HG03354 (cell line): ENCODE measurements around the gene RPL31.

Experiments
- ATAC-seq: cut with Tn5 transposase; IDR thresholded peaks from one replicate; pipeline ENCODE4 v1.9.1; 2021; ENCODE audit warnings: mild to moderate bottlenecking; ENCODE audit not compliant: unreplicated experiment, poor library complexity, severe bottlenecking

The RPL31 gene

GRCh38 chr2:101001691-101002561 lies at the start of gene RPL31:
RPL31 (plus strand) TSS chr2:101002289; CDS start chr2:101002702, 413 bp downstream.
- peak; percentile 98 for ATAC-seq

- no peak for ATAC-seq
Measured at GRCh38 chr2:100952512-100952911, 49.6 kb upstream of the RPL31 start.

- no peak for ATAC-seq
Measured at GRCh38 chr2:100953406-100954043, 48.6 kb upstream of the RPL31 start.

- ATAC-seq: no peak
Measured at GRCh38 chr2:100954044-100954420, 48.1 kb upstream of the RPL31 start.

DNA sequence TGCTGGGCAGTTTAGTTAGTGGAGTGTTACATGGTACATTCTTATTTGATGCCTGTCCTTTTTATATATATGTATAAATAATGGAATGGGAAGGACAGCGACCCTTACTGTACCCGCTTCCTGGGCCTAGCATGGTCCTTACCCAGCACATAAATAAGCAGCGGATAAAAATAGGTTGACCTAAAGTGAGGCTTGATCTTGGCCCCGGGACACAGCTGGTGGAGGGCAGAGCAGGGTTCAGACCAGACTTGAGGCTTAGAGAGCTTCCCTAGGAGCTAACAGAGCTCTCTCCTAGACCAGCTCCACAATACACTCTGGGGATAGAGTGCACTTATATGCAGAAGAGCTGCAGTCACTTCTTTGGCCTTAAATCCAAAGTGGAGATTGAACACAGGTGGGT lies 46.9 kb upstream of the RPL31 start:
- ATAC-seq: no peak

DNA sequence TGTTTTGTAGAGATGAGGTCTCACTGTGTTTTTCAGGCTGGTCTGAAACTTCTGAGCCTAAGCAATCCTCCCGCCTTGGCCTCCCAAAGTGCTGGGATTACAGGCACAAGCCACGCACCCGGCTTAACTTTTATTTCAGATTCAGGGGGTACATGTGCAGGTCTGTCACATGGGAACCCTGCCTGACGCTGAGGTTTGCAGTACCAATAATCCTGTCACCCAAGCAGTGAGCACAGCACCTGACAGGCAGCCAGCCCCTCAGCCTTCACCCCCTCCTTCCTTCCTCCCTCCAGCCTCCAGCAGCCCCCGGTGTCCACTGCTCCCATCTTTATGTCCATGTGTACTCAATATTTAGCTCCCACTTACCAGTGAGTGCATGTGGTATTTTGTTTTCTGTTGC lies 46.0 kb upstream of the RPL31 start:
- no peak for ATAC-seq

GRCh38 chr2:100957996-100958653 lies 44.0 kb upstream of the RPL31 start:
- ATAC-seq: no peak

GRCh38 chr2:100959225-100959880 lies 42.7 kb upstream of the RPL31 start:
- no peak for ATAC-seq

- ATAC-seq: no peak
Measured at GRCh38 chr2:100960688-100961087, 41.4 kb upstream of the RPL31 start.

DNA sequence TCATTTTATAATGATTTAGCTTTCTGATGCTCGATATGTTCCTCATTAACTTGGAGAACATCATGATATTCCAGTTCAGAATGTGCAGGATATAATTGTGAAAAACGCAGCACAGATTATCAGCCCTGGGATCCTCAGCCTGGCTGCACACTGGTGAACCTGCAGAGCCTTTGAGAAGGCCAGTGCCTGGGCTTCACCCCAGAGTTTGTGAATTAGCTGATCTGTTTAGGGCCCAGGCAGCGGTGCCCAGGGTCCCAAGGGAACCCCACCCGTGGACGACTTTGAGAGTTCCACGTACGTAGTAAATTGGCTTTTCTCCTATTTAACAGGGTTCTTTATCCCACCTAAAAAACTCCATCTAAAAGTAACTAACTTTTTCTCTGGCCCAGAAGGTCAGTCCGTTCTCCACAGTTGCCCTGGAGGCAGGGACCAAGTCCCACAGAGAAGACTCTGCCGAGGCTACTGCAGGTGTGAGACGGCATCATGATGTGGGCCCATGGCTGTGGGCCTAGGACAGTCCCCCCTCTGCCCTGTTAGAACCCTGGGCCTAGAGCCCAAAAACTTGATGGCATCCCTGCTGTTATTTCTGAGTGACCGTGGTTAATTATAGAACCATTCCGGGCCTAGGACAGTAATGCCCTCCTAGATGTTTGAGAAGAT lies 39.6 kb upstream of the RPL31 start:
- no peak for ATAC-seq

- no peak for ATAC-seq
Measured at GRCh38 chr2:100963026-100963375, 39.1 kb upstream of the RPL31 start.

- no peak for ATAC-seq
Measured at GRCh38 chr2:100964222-100964621, 37.9 kb upstream of the RPL31 start.

DNA sequence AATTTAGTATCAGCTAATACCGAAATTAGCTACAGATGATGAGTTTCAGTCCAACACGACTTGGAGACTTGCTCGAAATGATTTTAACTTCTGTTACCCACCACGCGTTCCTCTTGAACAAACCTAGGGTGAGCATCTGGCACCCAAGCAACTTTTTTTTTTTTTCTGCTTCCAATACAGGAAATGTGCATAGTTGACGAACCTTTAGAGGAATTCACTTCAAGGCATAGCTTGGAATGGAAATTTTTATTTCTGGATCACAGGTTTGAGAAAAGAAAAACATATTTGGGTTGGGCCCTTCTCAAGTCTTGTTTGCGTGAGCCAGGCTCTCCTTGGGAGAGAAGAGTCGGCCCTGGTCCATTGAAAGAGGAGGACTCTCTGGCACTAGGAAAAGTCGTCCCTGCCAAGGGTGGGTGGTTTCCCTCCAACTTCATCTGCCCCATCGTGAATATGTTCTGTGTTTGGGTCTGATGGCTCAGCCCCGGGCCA lies 37.4 kb upstream of the RPL31 start:
- ATAC-seq: no peak

GRCh38 chr2:100965596-100965995 lies 36.5 kb upstream of the RPL31 start:
- ATAC-seq: no peak

DNA sequence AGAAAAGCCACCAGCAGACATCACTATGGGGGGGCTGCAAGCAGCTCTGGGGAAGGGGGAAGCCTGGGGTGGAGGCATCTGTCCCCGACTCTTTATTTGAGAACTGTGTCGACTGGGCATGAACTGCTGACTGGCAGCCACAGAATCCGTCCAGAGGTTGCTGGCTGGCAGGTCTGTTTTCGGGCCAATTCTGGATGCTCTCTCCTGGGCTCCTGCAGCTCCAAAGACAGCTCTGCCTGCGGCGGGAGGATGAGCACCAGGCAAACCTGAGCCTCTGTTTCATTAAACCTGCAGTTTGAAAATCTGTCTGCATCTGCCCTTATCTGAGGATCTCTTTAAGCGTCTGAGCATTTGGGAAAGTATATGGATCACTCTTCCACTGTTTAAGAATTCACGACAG lies 34.4 kb upstream of the RPL31 start:
- no peak for ATAC-seq

DNA sequence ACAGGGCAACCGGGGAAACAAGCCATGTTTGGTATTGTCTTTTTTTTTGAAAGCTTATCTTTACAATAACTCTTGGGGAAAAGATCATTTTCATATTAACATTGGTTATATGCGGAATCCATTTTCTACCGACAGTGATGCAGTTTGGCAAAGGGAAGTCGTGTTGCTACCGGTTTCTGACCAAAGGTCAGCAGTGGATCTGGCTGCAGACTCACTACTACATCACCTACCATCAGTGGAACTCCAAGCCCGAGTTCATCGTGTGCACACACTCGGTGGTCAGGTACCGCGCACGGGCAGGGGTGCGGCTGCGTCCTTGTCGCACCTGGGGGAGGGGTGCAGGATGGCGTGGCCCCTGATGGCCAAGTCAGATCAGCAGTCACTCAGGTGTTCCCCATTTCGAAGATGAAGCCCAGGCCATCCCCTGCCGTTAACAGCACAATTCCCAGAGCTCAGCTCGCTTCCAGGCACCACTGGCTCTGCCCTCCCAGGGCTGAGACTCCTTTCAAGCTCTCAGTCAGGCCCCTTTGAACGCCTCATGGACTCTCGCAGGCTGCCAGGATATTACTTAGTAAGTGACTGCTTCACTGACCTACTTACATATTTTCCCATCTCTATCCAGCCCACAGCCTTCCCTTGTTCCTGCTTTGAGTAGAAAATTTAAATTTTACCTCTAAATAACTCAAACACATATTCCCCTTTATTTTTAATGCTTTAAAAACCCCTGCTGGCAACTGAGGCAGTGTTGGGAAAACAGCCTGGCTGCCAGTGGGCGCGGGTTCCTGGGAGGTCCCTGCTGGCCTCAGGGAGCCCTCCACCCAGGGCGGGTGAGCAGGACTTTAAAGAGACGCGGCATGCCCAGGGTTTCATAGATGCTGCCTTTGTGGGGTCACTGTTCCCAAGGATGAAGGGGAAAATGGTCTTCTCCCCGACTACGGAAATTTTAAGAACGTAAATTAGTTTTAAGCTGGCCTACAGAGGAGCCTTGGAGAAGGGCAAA lies 33.6 kb upstream of the RPL31 start:
- no peak for ATAC-seq

- ATAC-seq: no peak
Measured at GRCh38 chr2:100969998-100970397, 32.1 kb upstream of the RPL31 start.

DNA sequence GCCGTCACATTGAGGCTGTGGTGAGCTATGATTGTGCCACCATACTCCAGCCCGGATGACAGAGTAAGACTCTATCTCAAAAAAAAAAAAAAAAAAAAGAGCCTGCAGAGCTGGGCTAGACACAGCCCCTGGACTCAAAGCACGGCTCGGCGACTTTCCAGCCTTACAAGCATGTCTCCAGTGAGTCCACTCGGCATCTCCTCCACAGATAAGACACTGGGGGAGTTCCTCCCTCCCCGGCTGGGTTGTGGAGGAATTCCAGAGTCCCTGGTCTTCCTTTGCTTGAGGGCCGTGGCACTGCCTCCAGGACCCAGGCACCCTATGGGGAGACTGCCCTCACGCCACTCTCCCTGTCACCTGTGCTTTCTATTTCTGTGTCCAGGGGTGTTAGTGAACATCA lies 30.9 kb upstream of the RPL31 start:
- ATAC-seq: no peak

DNA sequence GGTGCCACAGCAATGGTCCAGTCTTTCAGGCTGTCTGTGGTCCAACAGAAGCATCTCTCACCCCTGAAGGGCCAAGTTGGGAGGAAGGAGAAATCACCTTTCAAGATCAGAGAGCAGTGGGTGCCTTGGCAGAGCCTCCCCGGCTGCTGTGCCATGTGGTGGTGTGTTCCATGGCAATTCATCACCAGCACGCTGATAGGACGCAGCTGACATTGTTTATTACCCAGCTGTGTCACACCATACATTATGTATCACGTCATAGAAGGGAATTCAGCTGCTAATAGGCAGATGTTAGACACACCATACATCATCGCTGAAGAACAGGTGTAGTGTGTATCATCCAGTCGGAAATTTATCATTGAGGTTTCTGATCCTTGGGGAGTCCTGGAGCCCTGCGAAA lies 29.6 kb upstream of the RPL31 start:
- ATAC-seq: no peak
